Endothelial cell of umbilical vein (primary cell): Measurements from ENCODE around the gene FNDC3A. TPM values are rescaled to one million over a fixed set of nuclear protein-coding genes. Genes with fewer than 3 reads are reported as not detected.

Experiments used
- Bru-seq: library from RNA; stranded (reverse); fragments of 400-500 nt; gene quantifications from one replicate; lab custom pipeline; 2021; lab: Mats Ljungman, UMichigan
- BruChase-seq, 2 experiments: library from RNA; stranded (reverse); fragments of 400-500 nt; gene quantifications; one replicate each; lab custom pipeline; 2021; lab: Mats Ljungman, UMichigan
- BruUV-seq: library from RNA; stranded (reverse); fragments of 400-500 nt; replicated peaks from 2 replicates; lab custom pipeline; 2021; lab: Mats Ljungman, UMichigan
- CTCF ChIA-PET: fragments of 300-600, 350-600 bp; sonication (Branson Sonifier 250); formaldehyde crosslinking; loops from one replicate; lab custom pipeline; 2021; ENCODE audit warnings: antibody characterized with exemption, inconsistent platforms; lab: Charles Lee
- POLR2A ChIA-PET: fragments of 300-600, 350-600 bp; sonication (Branson Sonifier 250); formaldehyde crosslinking; loops from one replicate; lab custom pipeline; 2021; ENCODE audit warnings: antibody characterized with exemption, inconsistent platforms; lab: Charles Lee
- DNase-seq: peaks from one replicate; pipeline ENCODE4 v3.0.0-alpha.2; 2011; ENCODE audit warnings: low read depth, low spot score
- FAIRE-seq: peaks from 2 replicates; lab custom pipeline; 2011; peaks lifted over from hg19 to GRCh38; lab: Jason Lieb, UNC
- H2AFZ ChIP-seq: 2 replicates; pipeline ENCODE4 v1.6.0; 2012; ENCODE audit warnings: low read depth, low read length, control low read depth, inconsistent platforms
- H3K27ac ChIP-seq: 2 replicates; pipeline ENCODE4 v1.5.1; 2011; ENCODE audit warnings: low read depth, mild to moderate bottlenecking, control low read depth, low read length, moderate library complexity; ENCODE audit not compliant: insufficient read depth
- H3K27me3 ChIP-seq, 2 experiments: 2 replicates each; pipeline versions ENCODE4 v1.6.0 to v1.6.1; 2011; ENCODE audit warnings: low read length in 2 of 2, mixed read lengths in 1 of 2; ENCODE audit not compliant: control insufficient read depth in 2 of 2, insufficient read depth in 2 of 2
- H3K36me3 ChIP-seq, 2 experiments: 2 replicates in 1 of 2; 3 replicates in 1 of 2; pipeline ENCODE4 v1.5.1; 2011; ENCODE audit warnings: low read length in 2 of 2, mild to moderate bottlenecking in 1 of 2, moderate library complexity in 1 of 2; ENCODE audit not compliant: control insufficient read depth in 2 of 2, insufficient read depth in 2 of 2; ENCODE audit errors: extremely low read depth in 1 of 2
- H3K4me1 ChIP-seq: 3 replicates; pipeline ENCODE4 v1.5.1; 2011; ENCODE audit warnings: mild to moderate bottlenecking, low read length; ENCODE audit not compliant: control insufficient read depth, insufficient read depth; ENCODE audit errors: extremely low read depth
- H3K4me2 ChIP-seq: 2 replicates; pipeline ENCODE4 v1.6.1; 2011; ENCODE audit warnings: low read length, control low read depth, mixed read lengths; ENCODE audit not compliant: insufficient read depth
- H3K4me3 ChIP-seq, 3 experiments: fragments of 200-600 bp in 1 of 3; sonication (generic), shearing (Covaris generic) in 1 of 3; replicated peaks in 1 of 3; 2 replicates each; pipeline ENCODE4 v1.5.1; 2011 to 2016; ENCODE audit warnings: control low read depth in 3 of 3, low read length in 3 of 3, mild to moderate bottlenecking in 2 of 3, inconsistent platforms in 1 of 3, low read depth in 1 of 3, moderate library complexity in 1 of 3; ENCODE audit not compliant: insufficient read depth in 1 of 3
- H3K79me2 ChIP-seq: 2 replicates; pipeline ENCODE4 v1.6.0; 2012; ENCODE audit warnings: low read length, inconsistent platforms; ENCODE audit not compliant: control insufficient read depth, insufficient read depth
- H3K9ac ChIP-seq: replicated peaks from 2 replicates; pipeline ENCODE3; 2011; ENCODE audit warnings: low read length, control low read depth; ENCODE audit not compliant: insufficient read depth; ENCODE audit errors: extremely low read depth
- H3K9me1 ChIP-seq: replicated peaks from 3 replicates; pipeline ENCODE4 v1.6.0; 2011; ENCODE audit warnings: mild to moderate bottlenecking, low read length; ENCODE audit not compliant: control insufficient read depth, insufficient read depth; ENCODE audit errors: extremely low read depth
- H3K9me3 ChIP-seq: replicated peaks from 2 replicates; pipeline ENCODE4 v1.5.1; 2012; ENCODE audit warnings: low read length, inconsistent platforms; ENCODE audit not compliant: control insufficient read depth, insufficient read depth
- H4K20me1 ChIP-seq: replicated peaks from 2 replicates; pipeline ENCODE3; 2011; ENCODE audit warnings: mild to moderate bottlenecking, low read length; ENCODE audit not compliant: control insufficient read depth, insufficient read depth; ENCODE audit errors: extremely low read depth
- CTCF ChIP-seq, 2 donors: IDR thresholded peaks; 1 replicate in 1 of 2; 2 replicates in 1 of 2; pipeline ENCODE4 v1.5.1; 2011; ENCODE audit warnings: low read length in 2 of 2, mild to moderate bottlenecking in 2 of 2, moderate library complexity in 2 of 2, control low read depth in 1 of 2, inconsistent platforms in 1 of 2, low read depth in 1 of 2; ENCODE audit not compliant: insufficient read depth in 1 of 2; ENCODE audit errors: extremely low read depth in 1 of 2
- EZH2 ChIP-seq: IDR thresholded peaks from 2 replicates; pipeline ENCODE4 v1.6.1; 2012; ENCODE audit warnings: borderline replicate concordance, low read depth, mild to moderate bottlenecking, moderate library complexity, low read length, inconsistent platforms; ENCODE audit not compliant: severe bottlenecking
- POLR2A ChIP-seq: IDR thresholded peaks from 2 replicates; pipeline ENCODE4 v1.6.1; 2012; ENCODE audit warnings: low read depth, mild to moderate bottlenecking, control low read depth, low read length
- POLR2AphosphoS5 ChIP-seq: IDR thresholded peaks from 2 replicates; pipeline ENCODE4 v1.6.1; 2012; ENCODE audit warnings: low read depth, mild to moderate bottlenecking, control low read depth, low read length, moderate library complexity; ENCODE audit not compliant: insufficient read depth
- dilution Hi-C: fragments of 300-500 bp; cut with MboI; formaldehyde crosslinking; loops from one replicate; pipeline ENCODE4 v1.15.0; 2019; ENCODE audit warnings: low sequenced_read_pairs; ENCODE audit not compliant: extremely low pct_ligation_motif_present
- intact Hi-C: fragments of 100-400 bp; cut with micrococcal nuclease; formaldehyde crosslinking; loops from one replicate; pipeline ENCODE4 v1.10.0; 2022
- long read RNA-seq: library from polyadenylated mRNA; stranded (forward); transcript quantifications from one replicate; pipeline ENCODE4 v2.0.0, GENCODE V29; 2021
- polyA minus RNA-seq, 3 experiments: library from RNA; depleted of rRNA, polyadenylated mRNA; stranded (reverse); fragments of >200 nt; gene quantifications; 1 replicate in 1 of 3; 2 replicates in 2 of 3; pipeline ENCODE4 v1.2.3, GENCODE V29; 2011
- polyA plus RNA-seq, 4 experiments: library from polyadenylated mRNA; depleted of rRNA in 3 of 4; stranded (reverse) in 3 of 4; unstranded in 1 of 4; fragments of >200 nt; gene quantifications; 2 replicates each; pipeline versions ENCODE4 v1.2.1 to v1.2.3, GENCODE V29; 2011 to 2012; ENCODE audit warnings: missing spikeins in 1 of 4
- total RNA-seq: library from RNA; stranded (reverse); gene quantifications from 2 replicates; pipeline ENCODE4 v1.2.3, GENCODE V29; 2021

FNDC3A gene, protein sequence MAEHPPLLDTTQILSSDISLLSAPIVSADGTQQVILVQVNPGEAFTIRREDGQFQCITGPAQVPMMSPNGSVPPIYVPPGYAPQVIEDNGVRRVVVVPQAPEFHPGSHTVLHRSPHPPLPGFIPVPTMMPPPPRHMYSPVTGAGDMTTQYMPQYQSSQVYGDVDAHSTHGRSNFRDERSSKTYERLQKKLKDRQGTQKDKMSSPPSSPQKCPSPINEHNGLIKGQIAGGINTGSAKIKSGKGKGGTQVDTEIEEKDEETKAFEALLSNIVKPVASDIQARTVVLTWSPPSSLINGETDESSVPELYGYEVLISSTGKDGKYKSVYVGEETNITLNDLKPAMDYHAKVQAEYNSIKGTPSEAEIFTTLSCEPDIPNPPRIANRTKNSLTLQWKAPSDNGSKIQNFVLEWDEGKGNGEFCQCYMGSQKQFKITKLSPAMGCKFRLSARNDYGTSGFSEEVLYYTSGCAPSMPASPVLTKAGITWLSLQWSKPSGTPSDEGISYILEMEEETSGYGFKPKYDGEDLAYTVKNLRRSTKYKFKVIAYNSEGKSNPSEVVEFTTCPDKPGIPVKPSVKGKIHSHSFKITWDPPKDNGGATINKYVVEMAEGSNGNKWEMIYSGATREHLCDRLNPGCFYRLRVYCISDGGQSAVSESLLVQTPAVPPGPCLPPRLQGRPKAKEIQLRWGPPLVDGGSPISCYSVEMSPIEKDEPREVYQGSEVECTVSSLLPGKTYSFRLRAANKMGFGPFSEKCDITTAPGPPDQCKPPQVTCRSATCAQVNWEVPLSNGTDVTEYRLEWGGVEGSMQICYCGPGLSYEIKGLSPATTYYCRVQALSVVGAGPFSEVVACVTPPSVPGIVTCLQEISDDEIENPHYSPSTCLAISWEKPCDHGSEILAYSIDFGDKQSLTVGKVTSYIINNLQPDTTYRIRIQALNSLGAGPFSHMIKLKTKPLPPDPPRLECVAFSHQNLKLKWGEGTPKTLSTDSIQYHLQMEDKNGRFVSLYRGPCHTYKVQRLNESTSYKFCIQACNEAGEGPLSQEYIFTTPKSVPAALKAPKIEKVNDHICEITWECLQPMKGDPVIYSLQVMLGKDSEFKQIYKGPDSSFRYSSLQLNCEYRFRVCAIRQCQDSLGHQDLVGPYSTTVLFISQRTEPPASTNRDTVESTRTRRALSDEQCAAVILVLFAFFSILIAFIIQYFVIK
- total RNA-seq = 50.8 and 51.2 TPM in 2 replicates
- 25.8 and 26.3 TPM in 2 replicates for polyA plus RNA-seq
- 21.2 and 24.2 TPM in 2 replicates for polyA plus RNA-seq (2011; cell fraction: cytosol; rRNA removed)
- polyA plus RNA-seq (2011; cell fraction: nucleus; rRNA removed) = 72.6 and 79.9 TPM in 2 replicates
- 34.2 and 34.6 TPM in 2 replicates for polyA plus RNA-seq (2012)
- polyA minus RNA-seq = 105 and 108 TPM in 2 replicates
- polyA minus RNA-seq (2011; cell fraction: cytosol; rRNA and poly(A)+ RNA removed) = 41.0 TPM
- 84.5 and 122 TPM in 2 replicates for polyA minus RNA-seq (2011; cell fraction: nucleus; rRNA and poly(A)+ RNA removed)
- Bru-seq, nascent RNA = percentile 91 among the genes with signal in this experiment
- percentile 80 among the genes with signal in this experiment for BruChase-seq, experiment 1, labeled RNA remaining after a 6-hour chase
- BruChase-seq, experiment 2, labeled RNA remaining after a 2-hour chase = percentile 88 among the genes with signal in this experiment
- long read RNA-seq, full-length matches to known transcripts = 19 of 32 reads
- long read RNA-seq, partial matches to known transcripts = 8 of 32 reads
- long read RNA-seq, other reads (novel, unspliced or antisense) = 5 of 32 reads

DNA sequence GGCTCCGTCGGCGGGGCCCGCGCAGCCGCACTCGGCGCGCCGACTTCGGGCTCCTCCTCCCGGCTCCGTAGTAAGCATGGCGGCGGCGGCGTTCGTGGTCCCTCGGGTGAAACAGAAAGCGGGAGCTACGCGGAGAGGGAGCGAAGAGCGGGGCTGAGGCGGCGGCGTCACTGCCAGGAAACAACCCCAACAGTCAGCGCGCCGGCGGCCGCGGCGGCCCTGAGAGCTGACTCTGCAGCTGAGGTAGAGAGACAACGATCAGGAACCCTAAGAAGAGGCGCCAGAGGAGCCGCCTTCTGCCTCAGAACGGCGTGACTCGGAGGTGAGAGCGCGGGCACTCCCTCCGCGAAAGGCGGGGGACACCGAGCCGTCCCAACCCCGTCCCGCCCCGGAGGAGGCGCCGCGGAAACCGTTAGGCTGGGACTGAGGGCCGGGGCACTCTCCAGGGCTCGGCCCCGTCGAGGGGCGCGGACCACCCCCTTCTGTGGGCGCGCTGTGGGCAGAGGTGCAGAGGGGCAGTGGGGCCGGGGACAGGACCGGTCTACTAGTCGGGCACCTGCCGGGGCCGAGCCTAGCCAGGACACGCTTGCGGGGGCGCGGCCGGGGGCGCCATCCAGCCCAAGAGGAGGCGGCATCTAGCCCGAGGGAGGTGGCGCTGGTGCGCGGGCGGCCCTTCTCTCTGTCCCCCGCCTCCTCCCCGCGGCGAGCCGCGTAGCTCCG is at the start of gene FNDC3A:
FNDC3A (plus strand) TSS at position 57 of the 720 bp plus-strand sequence. CDS start 30,279 bp downstream, outside the sequence.
- ChIA-PET CTCF (interaction anchor here (1.0 to 1.5 kb wide), 6 partner anchors 9 to 396 kb away, joined by 3 to 5 read pairs (median 4); no protein-coding TSS in a partner anchor), POLR2A (interaction anchor here (0.5 to 0.7 kb wide), 2 partner anchors 10 to 207 kb away, joined by 3 to 5 read pairs; no protein-coding TSS in a partner anchor)
- Histone ChIP-seq H3K36me3 (no peaks in the 10 kb centered on the region), H4K20me1 (no peaks in the 10 kb centered on the region), H3K4me1 (peaks cover 19% of the 10 kb centered on the region), H3K9me1 (no peaks in the 10 kb centered on the region), H3K4me3 (peak within 1 kb of the TSS; percentile 60 to 93 (median 86)), H2AFZ (peak within 1 kb of the TSS; percentile 95), H3K79me2 (peaks cover 30% of the 10 kb centered on the region), H3K27ac (peak within 1 kb of the TSS; percentile 87), H3K4me2 (peak within 1 kb of the TSS; percentile 85), H3K9me3 (no peaks in the 10 kb centered on the region), H3K9ac (peak within 1 kb of the TSS; percentile 95), H3K27me3 (no peaks in the 10 kb centered on the region)
- no peak for FAIRE-seq
- BruUV-seq = no TSS peak
- peak; percentile 82 for DNase-seq
- dilution Hi-C loops (no loop called here), intact Hi-C loops (loop anchor here (1.0 to 5.0 kb wide), 5 partner anchors 84 to 611 kb away; partner anchors contain the start of gene RCBTB1)
- TF ChIP-seq CTCF (IDR thresholded peaks at IDR 0.05; ENCODE audit: extremely low read depth in 1 of 2, insufficient read depth in 1 of 2, low read depth in 1 of 2, low read length in 2 of 2) = peak in 1 of 2 donors; percentile 16
- TF ChIP-seq POLR2AphosphoS5 = peak; percentile 52
- peak; percentile 23 for TF ChIP-seq POLR2A
- no peak for TF ChIP-seq EZH2
